ENCODE data around the gene DYNC1I2. TPM values are rescaled to one million over a fixed set of nuclear protein-coding genes. Genes with fewer than 3 reads are reported as not detected.
A peak's percentile ranks its signal among the peaks of the same experiment; 100 is the strongest.

DYNC1I2 gene
- 89.1 and 107 TPM in 2 replicates for total RNA-seq (2014; rRNA removed; shearing (Covaris generic); ENCODE audit: low replicate concordance)

GRCh38 chr2:171687287-171688128, at the start of gene DYNC1I2:
Gene DYNC1I2, plus strand, starts transcription at chr2:171687469. Its CDS starts 2,687 bp downstream, at chr2:171690156.
- Histone ChIP-seq H3K9me3 (no peaks in the 10 kb centered on the region), H3K27me3 (peaks cover 5% of the 10 kb centered on the region; the same call in 1 of the 2 replicates), H3K36me3 (peaks cover 26% of the 10 kb centered on the region), H3K4me3 (peak within 1 kb of the TSS; percentile 90)
- peak; percentile 93 for DNase-seq

GRCh38 chr2:171651667-171652415, 35.4 kb upstream of the DYNC1I2 start:
- Histone ChIP-seq H3K4me3 (no peak overlapping the region), H3K36me3 (no peaks in the 10 kb centered on the region), H3K27me3 (peaks cover 8% of the 10 kb centered on the region; the same call in 1 of the 2 replicates), H3K9me3 (peaks cover 4% of the 10 kb centered on the region; the same call in 1 of the 2 replicates)
- DNase-seq = no peak

- no peaks in the 10 kb centered on the region for H3K36me3 ChIP-seq
- H3K4me3 ChIP-seq = no peak overlapping the region
- peak; percentile 17 for DNase-seq
- peaks cover 8% of the 10 kb centered on the region; the same call in 1 of the 2 replicates for H3K27me3 ChIP-seq
- peaks cover 4% of the 10 kb centered on the region; the same call in 1 of the 2 replicates for H3K9me3 ChIP-seq
Measured at GRCh38 chr2:171652416-171652785, 34.9 kb upstream of the DYNC1I2 start.

- peaks cover 27% of the 10 kb centered on the region for H3K27me3 ChIP-seq
- DNase-seq = no peak
- H3K9me3 ChIP-seq = peaks cover 4% of the 10 kb centered on the region; the same call in 1 of the 2 replicates
- no peak overlapping the region for H3K4me3 ChIP-seq
- H3K36me3 ChIP-seq = no peaks in the 10 kb centered on the region
Measured at GRCh38 chr2:171655586-171655985, 31.7 kb upstream of the DYNC1I2 start.

- Histone ChIP-seq H3K4me3 (no peak overlapping the region), H3K9me3 (no peaks in the 10 kb centered on the region), H3K36me3 (no peaks in the 10 kb centered on the region), H3K27me3 (peaks cover 24% of the 10 kb centered on the region)
- DNase-seq = no peak
Measured at GRCh38 chr2:171667041-171667440, 20.2 kb upstream of the DYNC1I2 start.

GRCh38 chr2:171668183-171668582, 19.1 kb upstream of the DYNC1I2 start:
- Histone ChIP-seq H3K36me3 (no peaks in the 10 kb centered on the region), H3K27me3 (peaks cover 25% of the 10 kb centered on the region), H3K4me3 (no peak overlapping the region), H3K9me3 (no peaks in the 10 kb centered on the region)
- no peak for DNase-seq

- Histone ChIP-seq H3K9me3 (no peaks in the 10 kb centered on the region), H3K27me3 (peaks cover 25% of the 10 kb centered on the region), H3K36me3 (no peaks in the 10 kb centered on the region), H3K4me3 (no peak overlapping the region)
- DNase-seq = no peak
Measured at GRCh38 chr2:171669121-171669520, 18.1 kb upstream of the DYNC1I2 start.

- no peaks in the 10 kb centered on the region for H3K9me3 ChIP-seq
- H3K4me3 ChIP-seq = no peak overlapping the region
- H3K27me3 ChIP-seq = peaks cover 21% of the 10 kb centered on the region
- no peak for DNase-seq
- no peaks in the 10 kb centered on the region for H3K36me3 ChIP-seq
Measured at GRCh38 chr2:171670655-171671054, 16.6 kb upstream of the DYNC1I2 start.

GRCh38 chr2:171671867-171672266, 15.4 kb upstream of the DYNC1I2 start:
- no peak for DNase-seq
- Histone ChIP-seq H3K36me3 (no peaks in the 10 kb centered on the region), H3K9me3 (no peaks in the 10 kb centered on the region), H3K4me3 (no peak overlapping the region), H3K27me3 (peaks cover 21% of the 10 kb centered on the region)

GRCh38 chr2:171673905-171674304, 13.4 kb upstream of the DYNC1I2 start:
- H3K4me3 ChIP-seq = no peak overlapping the region
- no peaks in the 10 kb centered on the region for H3K9me3 ChIP-seq
- no peak for DNase-seq
- H3K36me3 ChIP-seq = no peaks in the 10 kb centered on the region
- H3K27me3 ChIP-seq = peaks cover 14% of the 10 kb centered on the region

GRCh38 chr2:171675810-171676345, 11.4 kb upstream of the DYNC1I2 start:
- no peaks in the 10 kb centered on the region for H3K9me3 ChIP-seq
- DNase-seq = no peak
- H3K36me3 ChIP-seq = no peaks in the 10 kb centered on the region
- no peak overlapping the region for H3K4me3 ChIP-seq
- peaks cover 10% of the 10 kb centered on the region for H3K27me3 ChIP-seq

GRCh38 chr2:171678619-171679018, 8.7 kb upstream of the DYNC1I2 start:
- DNase-seq = no peak
- Histone ChIP-seq H3K4me3 (no peak overlapping the region), H3K36me3 (no peaks in the 10 kb centered on the region), H3K27me3 (peaks cover 5% of the 10 kb centered on the region; the same call in 1 of the 2 replicates), H3K9me3 (no peaks in the 10 kb centered on the region)

- DNase-seq = no peak
- Histone ChIP-seq H3K9me3 (no peaks in the 10 kb centered on the region), H3K4me3 (peak overlapping the region; percentile 90), H3K36me3 (peaks cover 31% of the 10 kb centered on the region), H3K27me3 (peaks cover 4% of the 10 kb centered on the region; the same call in 1 of the 2 replicates)
Measured at GRCh38 chr2:171688129-171688465, 828 bp downstream of the DYNC1I2 start.

GRCh38 chr2:171692331-171692730, 5.1 kb downstream of the DYNC1I2 start:
- H3K9me3 ChIP-seq = no peaks in the 10 kb centered on the region

GRCh38 chr2:171702781-171703556, 15.7 kb downstream of the DYNC1I2 start:
- H3K27me3 ChIP-seq = no peaks in the 10 kb centered on the region
- peak; percentile 51 for DNase-seq
- H3K36me3 ChIP-seq = peaks cover 12% of the 10 kb centered on the region
- H3K9me3 ChIP-seq = no peaks in the 10 kb centered on the region
- H3K4me3 ChIP-seq = no peak overlapping the region

More at GRCh38 chr2:171692331-171692730, 5.1 kb downstream of the DYNC1I2 start:
- no peak for DNase-seq
- Histone ChIP-seq H3K4me3 (no peak overlapping the region), H3K27me3 (no peaks in the 10 kb centered on the region), H3K36me3 (peaks cover 49% of the 10 kb centered on the region)

- H3K4me3 ChIP-seq = no peak overlapping the region
- DNase-seq = no peak
- no peaks in the 10 kb centered on the region for H3K9me3 ChIP-seq
- H3K27me3 ChIP-seq = no peaks in the 10 kb centered on the region
- H3K36me3 ChIP-seq = peaks cover 11% of the 10 kb centered on the region
Measured at GRCh38 chr2:171703574-171704347, 16.5 kb downstream of the DYNC1I2 start.
